Keratinocyte (primary cell): ENCODE data around the gene WRAP73. TPM values are rescaled to one million over a fixed set of nuclear protein-coding genes. Genes with fewer than 3 reads are reported as not detected.

Source experiments
- DNase-seq: peaks from one replicate; pipeline ENCODE4 v3.0.0-alpha.2; 2011; ENCODE audit warnings: low read depth, missing footprints, low spot score
- FAIRE-seq: peaks from 2 replicates; lab custom pipeline; 2011; peaks lifted over from hg19 to GRCh38; lab: Jason Lieb, UNC
- H2AFZ ChIP-seq: 2 replicates; pipeline ENCODE4 v1.6.0; 2012; ENCODE audit warnings: low read length, control low read depth, inconsistent platforms; ENCODE audit not compliant: control insufficient read depth
- H3K27ac ChIP-seq: 2 replicates; pipeline ENCODE4 v1.5.1; 2011; ENCODE audit warnings: low read length; ENCODE audit not compliant: control insufficient read depth, insufficient read depth
- H3K27me3 ChIP-seq: 3 replicates; pipeline ENCODE4 v1.6.0; 2011; ENCODE audit warnings: low read length; ENCODE audit not compliant: control insufficient read depth, insufficient read depth; ENCODE audit errors: extremely low read depth
- H3K36me3 ChIP-seq, 2 experiments: 2 replicates in 1 of 2; 3 replicates in 1 of 2; pipeline ENCODE4 v1.5.1; 2011; ENCODE audit warnings: low read length in 2 of 2, mild to moderate bottlenecking in 1 of 2; ENCODE audit not compliant: control insufficient read depth in 2 of 2, insufficient read depth in 2 of 2; ENCODE audit errors: extremely low read depth in 1 of 2
- H3K4me1 ChIP-seq: 3 replicates; pipeline ENCODE4 v1.5.1; 2011; ENCODE audit warnings: low read length; ENCODE audit not compliant: control insufficient read depth, insufficient read depth; ENCODE audit errors: extremely low read depth
- H3K4me2 ChIP-seq: 3 replicates; pipeline ENCODE4 v1.6.0; 2011; ENCODE audit warnings: low read depth, low read length; ENCODE audit not compliant: control insufficient read depth, insufficient read depth; ENCODE audit errors: extremely low read depth
- H3K4me3 ChIP-seq, 3 experiments: fragments of 200-600 bp in 1 of 3; sonication (generic) in 1 of 3; 2 replicates in 2 of 3; 3 replicates in 1 of 3; pipeline ENCODE4 v1.5.1; 2011 to 2016; ENCODE audit warnings: low read length in 3 of 3, mild to moderate bottlenecking in 3 of 3, control low read depth in 2 of 3, inconsistent platforms in 1 of 3, low read depth in 1 of 3, mixed read lengths in 1 of 3, mixed run types in 1 of 3, moderate library complexity in 1 of 3; ENCODE audit not compliant: control insufficient read depth in 2 of 3, insufficient read depth in 2 of 3; ENCODE audit errors: extremely low read depth in 1 of 3
- H3K79me2 ChIP-seq: 2 replicates; pipeline ENCODE4 v1.6.0; 2012; ENCODE audit warnings: low read length; ENCODE audit not compliant: control insufficient read depth, insufficient read depth
- H3K9ac ChIP-seq: 3 replicates; pipeline ENCODE4 v1.6.0; 2011; ENCODE audit warnings: low read length; ENCODE audit not compliant: control insufficient read depth, insufficient read depth; ENCODE audit errors: extremely low read depth
- H3K9me1 ChIP-seq: 3 replicates; pipeline ENCODE4 v1.6.0; 2011; ENCODE audit warnings: low read length; ENCODE audit not compliant: control insufficient read depth, insufficient read depth; ENCODE audit errors: extremely low read depth
- H3K9me3 ChIP-seq: 2 replicates; pipeline ENCODE4 v1.5.1; 2012; ENCODE audit warnings: low read depth, low read length; ENCODE audit not compliant: control insufficient read depth
- H4K20me1 ChIP-seq: 3 replicates; pipeline ENCODE4 v1.6.0; 2011; ENCODE audit warnings: low read length; ENCODE audit not compliant: control insufficient read depth, insufficient read depth; ENCODE audit errors: extremely low read depth
- EZH2 ChIP-seq: IDR thresholded peaks from one replicate; pipeline ENCODE4 v1.6.1; 2012; ENCODE audit warnings: inconsistent platforms, mild to moderate bottlenecking, low read length, moderate library complexity
- dilution Hi-C: fragments of 300-500 bp; cut with MboI; formaldehyde crosslinking; loops from one replicate; pipeline ENCODE4 v1.7.0; 2020; ENCODE audit warnings: low sequenced_read_pairs; ENCODE audit not compliant: extremely low pct_ligation_motif_present
- polyA plus RNA-seq, 5 experiments: library from polyadenylated mRNA; depleted of rRNA in 3 of 5; stranded (reverse) in 3 of 5; stranded (forward) in 1 of 5; unstranded in 1 of 5; fragments of >200 nt; gene quantifications; 1 replicate in 1 of 5; 2 replicates in 3 of 5; 3 replicates in 1 of 5; pipeline versions ENCODE4 v1.2.1 to v1.2.3, GENCODE V29; 2011 to 2012; ENCODE audit warnings: missing spikeins in 2 of 5, low read depth in 1 of 5, low replicate concordance in 1 of 5
- TF ChIP-seq, protein P1 (sequence below), 3 experiments: IDR thresholded peaks in 1 of 3; conservative IDR thresholded peaks in 1 of 3; optimal IDR thresholded peaks in 1 of 3; 2 replicates in 2 of 3; 3 replicates in 1 of 3; pipeline versions ENCODE3 to v1.5.1; 2011; ENCODE audit warnings: low read length in 3 of 3, mild to moderate bottlenecking in 3 of 3, moderate library complexity in 2 of 3, control low read depth in 1 of 3, inconsistent platforms in 1 of 3; ENCODE audit not compliant: insufficient read depth in 2 of 3; ENCODE audit errors: extremely low read depth in 1 of 3

The WRAP73 gene
- polyA plus RNA-seq, 1 donor (not counting 4 experiments of a cell fraction or from before 2014, with no cell fraction given): 18.9 TPM

DNA sequence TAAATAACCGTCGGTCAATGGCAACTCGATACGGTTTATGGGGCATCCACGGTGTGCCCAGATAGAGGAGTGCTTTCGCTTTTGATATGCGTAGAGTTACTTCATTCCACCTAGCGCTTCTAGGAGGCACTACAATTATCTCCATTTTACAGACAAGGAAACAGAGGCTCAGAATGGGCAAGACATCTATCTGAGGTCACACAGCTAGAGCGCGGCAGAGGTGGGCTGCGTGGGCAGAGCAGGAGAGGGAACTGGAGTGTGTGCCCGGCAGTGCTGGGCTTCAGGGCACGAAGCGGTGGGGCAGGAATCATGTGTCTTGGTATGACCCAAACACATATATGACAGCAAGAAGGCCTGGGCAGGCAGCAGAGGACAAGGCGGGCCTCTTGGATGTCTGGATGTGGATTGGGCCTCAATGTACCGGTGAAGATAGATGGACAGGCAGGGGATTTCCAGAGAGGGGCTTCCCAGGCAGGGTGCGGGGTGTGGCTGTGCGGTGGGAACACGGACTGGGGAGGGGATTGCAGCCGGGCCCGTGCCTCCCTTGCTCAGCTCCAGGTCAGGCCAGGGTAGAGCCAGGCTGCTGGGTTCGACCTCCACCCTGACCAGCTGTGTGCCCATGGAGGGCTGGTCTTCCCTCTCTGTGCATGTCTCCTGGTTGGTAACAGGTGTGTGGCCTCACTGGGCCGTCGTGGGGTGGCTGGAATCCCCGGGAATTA lies 23.6 kb upstream of the WRAP73 start:
- H3K9ac ChIP-seq: no peak overlapping the region
- no peak for TF ChIP-seq EZH2
- TF ChIP-seq, protein P1, sequence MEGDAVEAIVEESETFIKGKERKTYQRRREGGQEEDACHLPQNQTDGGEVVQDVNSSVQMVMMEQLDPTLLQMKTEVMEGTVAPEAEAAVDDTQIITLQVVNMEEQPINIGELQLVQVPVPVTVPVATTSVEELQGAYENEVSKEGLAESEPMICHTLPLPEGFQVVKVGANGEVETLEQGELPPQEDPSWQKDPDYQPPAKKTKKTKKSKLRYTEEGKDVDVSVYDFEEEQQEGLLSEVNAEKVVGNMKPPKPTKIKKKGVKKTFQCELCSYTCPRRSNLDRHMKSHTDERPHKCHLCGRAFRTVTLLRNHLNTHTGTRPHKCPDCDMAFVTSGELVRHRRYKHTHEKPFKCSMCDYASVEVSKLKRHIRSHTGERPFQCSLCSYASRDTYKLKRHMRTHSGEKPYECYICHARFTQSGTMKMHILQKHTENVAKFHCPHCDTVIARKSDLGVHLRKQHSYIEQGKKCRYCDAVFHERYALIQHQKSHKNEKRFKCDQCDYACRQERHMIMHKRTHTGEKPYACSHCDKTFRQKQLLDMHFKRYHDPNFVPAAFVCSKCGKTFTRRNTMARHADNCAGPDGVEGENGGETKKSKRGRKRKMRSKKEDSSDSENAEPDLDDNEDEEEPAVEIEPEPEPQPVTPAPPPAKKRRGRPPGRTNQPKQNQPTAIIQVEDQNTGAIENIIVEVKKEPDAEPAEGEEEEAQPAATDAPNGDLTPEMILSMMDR (optimal IDR thresholded peaks at IDR 0.05 in 1 of 3, IDR thresholded peaks at IDR 0.05 in 1 of 3, conservative IDR thresholded peaks at IDR 0.05 in 1 of 3; ENCODE audit: extremely low read depth in 1 of 3, insufficient read depth in 2 of 3, low read length in 3 of 3): no peak
- DNase-seq: no peak

GRCh38 chr1:3672971-3673361 lies 23.1 kb upstream of the WRAP73 start:
- dilution Hi-C loops: no loop called here
- H3K36me3 ChIP-seq: no peaks in the 10 kb centered on the region
- no peak overlapping the region for H3K4me3 ChIP-seq
- H2AFZ ChIP-seq: no peak overlapping the region
- peaks cover 5% of the 10 kb centered on the region for H3K4me1 ChIP-seq
- DNase-seq: no peak
- H3K9me3 ChIP-seq: no peaks in the 10 kb centered on the region
- no peaks in the 10 kb centered on the region for H3K79me2 ChIP-seq
- no peak for FAIRE-seq
- TF ChIP-seq, protein P1 (optimal IDR thresholded peaks at IDR 0.05 in 1 of 3, IDR thresholded peaks at IDR 0.05 in 1 of 3, conservative IDR thresholded peaks at IDR 0.05 in 1 of 3; ENCODE audit: extremely low read depth in 1 of 3, insufficient read depth in 2 of 3, low read length in 3 of 3): no peak
- TF ChIP-seq EZH2: no peak
- no peaks in the 10 kb centered on the region for H4K20me1 ChIP-seq
- H3K27ac ChIP-seq: no peak overlapping the region
- no peak overlapping the region for H3K4me2 ChIP-seq
- H3K9ac ChIP-seq: no peak overlapping the region
- H3K9me1 ChIP-seq: no peaks in the 10 kb centered on the region
- peaks cover 13% of the 10 kb centered on the region for H3K27me3 ChIP-seq

More for the DNA sequence above, 23.6 kb upstream of the WRAP73 start:
- no peak for FAIRE-seq
- peaks cover 5% of the 10 kb centered on the region for H3K4me1 ChIP-seq
- H3K27me3 ChIP-seq: peaks cover 12% of the 10 kb centered on the region
- no peak overlapping the region for H3K27ac ChIP-seq
- no peaks in the 10 kb centered on the region for H3K79me2 ChIP-seq
- H3K4me2 ChIP-seq: no peak overlapping the region
- no peaks in the 10 kb centered on the region for H4K20me1 ChIP-seq
- H2AFZ ChIP-seq: no peak overlapping the region
- no peaks in the 10 kb centered on the region for H3K9me3 ChIP-seq
- no peak overlapping the region for H3K4me3 ChIP-seq
- dilution Hi-C loops: no loop called here
- H3K9me1 ChIP-seq: no peaks in the 10 kb centered on the region
- no peaks in the 10 kb centered on the region for H3K36me3 ChIP-seq
